ENCODE data around the gene ANKRD65. TPM values are rescaled to one million over a fixed set of nuclear protein-coding genes. Genes with fewer than 3 reads are reported as not detected.
"Not testable (repeated sequence)": the region's sequence is repeated elsewhere in the genome, so short reads cannot be mapped to it uniquely, and the experiment has no call there.

The ANKRD65 gene
- total RNA-seq = 4.1 TPM
- long read RNA-seq, partial matches to known transcripts = 12 of 15 reads
- long read RNA-seq, other reads (novel, unspliced or antisense) = 2 of 15 reads

DNA sequence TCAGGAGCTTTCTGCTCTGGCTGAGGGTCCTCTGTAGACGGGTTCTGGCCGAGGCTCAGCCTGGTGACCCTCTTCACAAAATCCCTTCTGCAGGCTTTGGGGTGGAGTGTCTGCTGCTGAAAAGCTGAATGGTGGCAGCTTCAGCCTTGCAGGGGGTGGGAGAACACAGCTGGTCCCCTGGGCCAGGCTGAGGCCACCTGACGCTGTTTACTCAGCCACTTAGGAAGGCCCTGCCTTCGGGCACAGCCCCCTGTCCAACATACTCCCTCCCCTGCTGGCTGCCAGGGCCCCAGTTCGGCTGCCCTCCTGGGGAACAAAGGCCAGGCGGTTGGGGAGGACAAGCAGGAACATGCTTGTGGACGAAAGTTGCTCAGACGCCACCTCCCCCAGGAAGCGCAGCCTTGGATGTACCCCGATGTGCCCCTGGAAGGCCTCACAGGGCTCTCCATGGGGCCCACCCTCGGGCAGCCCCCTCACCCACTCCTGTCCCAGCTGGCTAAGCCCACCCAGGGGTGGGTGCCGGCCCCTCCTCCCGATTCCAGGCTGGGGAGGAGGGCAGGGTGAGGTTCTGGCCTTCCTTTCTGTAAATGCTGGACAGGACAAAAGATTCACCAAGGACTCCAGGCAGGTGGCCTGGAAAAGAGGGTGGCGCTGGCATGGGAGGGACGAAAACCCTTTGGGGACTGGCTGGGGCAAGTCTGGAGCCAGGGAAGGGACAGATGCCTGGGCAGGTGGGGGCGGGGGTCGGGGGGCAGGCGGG is at the start of gene ANKRD65:
Gene ANKRD65 (minus strand): TSS at position 130 of the 760 bp plus-strand sequence. CDS start 271 bp downstream, outside the sequence.
- no peak for DNase-seq (ENCODE audit: low spot score)

- not testable (repeated sequence) for DNase-seq (ENCODE audit: low spot score)
Observed at GRCh38 chr1:1468196-1468985, 47.3 kb upstream of the ANKRD65 start.

DNA sequence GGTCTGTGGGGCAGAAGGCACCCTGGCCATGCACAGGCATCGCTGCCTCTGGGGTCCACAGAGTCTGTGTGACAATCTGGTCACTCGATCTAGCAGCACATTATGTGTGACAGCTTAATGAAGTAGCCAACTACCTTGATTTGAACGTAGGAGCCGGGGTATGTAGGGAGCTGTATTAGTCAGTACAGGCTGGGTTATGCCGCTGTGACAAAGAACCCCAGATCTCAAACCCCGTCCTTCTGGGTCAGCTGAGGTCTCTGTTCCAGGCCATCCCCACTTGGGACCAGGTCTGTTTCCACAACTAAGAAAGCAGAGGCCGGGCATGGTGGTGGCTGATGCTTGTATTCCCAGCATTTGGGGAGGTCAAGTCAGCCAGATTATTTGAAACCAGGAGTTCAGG is 42.2 kb upstream of the ANKRD65 start:
- no peak for DNase-seq (ENCODE audit: low spot score)

DNA sequence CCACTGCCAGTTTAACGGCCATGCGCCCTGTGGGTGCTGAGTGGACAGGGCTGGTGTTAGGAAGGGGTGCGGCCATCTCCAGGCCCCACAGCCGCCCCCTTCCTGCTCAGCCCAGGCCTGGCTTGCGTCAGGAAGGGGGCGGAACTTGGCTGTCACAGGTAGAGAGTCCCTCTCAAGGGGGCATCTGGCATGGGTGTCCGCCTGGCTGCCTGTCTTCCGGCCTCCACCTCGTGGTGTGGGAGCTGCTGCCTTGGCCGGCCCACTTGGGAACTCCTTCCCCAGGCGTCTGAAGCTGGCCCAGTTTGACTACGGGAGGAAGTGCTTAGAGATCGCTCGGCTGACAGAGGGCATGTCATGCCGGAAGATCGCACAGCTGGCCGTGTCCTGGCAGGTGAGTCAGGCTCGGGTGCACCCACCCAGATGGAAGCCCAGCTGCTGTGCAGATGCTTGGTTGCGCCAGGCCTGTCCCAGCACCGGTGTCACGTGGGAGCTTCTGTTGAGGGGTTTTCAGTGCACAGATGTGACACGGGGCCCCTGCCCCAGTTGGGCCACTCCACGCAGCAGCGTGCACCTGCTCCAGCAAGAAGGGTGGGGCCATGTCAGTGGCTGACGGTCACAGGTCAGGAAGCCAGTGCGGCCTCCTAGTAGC is 41.4 kb upstream of the ANKRD65 start:
- no peak for DNase-seq (ENCODE audit: low spot score)

GRCh38 chr1:1461721-1462317 is 40.7 kb upstream of the ANKRD65 start:
- no peak for DNase-seq (ENCODE audit: low spot score)

- no peak for DNase-seq (ENCODE audit: low spot score)
Observed at GRCh38 chr1:1460540-1461130, 39.6 kb upstream of the ANKRD65 start.

- DNase-seq (ENCODE audit: low spot score) = not testable (repeated sequence)
Observed at GRCh38 chr1:1459711-1460110, 38.6 kb upstream of the ANKRD65 start.

DNA sequence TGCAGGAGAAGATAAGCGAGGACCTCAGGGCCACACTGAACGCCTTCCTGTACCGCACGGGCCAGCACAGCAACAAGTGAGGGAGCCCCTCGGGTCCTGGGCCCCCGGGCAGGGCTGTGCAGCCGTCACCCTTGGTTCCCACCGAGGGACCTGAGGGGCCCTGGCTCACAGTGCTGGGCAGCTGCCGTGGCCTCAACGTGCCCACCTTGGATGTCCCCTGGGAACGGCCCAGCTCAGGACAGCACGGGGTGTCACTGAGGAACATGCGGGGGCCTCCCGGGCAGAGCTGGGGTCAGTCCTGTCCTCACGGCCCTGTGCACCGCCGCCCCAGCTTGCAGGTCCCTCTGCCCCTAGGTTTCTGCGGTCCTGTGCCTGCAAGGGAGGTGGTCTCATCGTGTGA is 38.1 kb upstream of the ANKRD65 start:
- DNase-seq (ENCODE audit: low spot score) = not testable (repeated sequence)

GRCh38 chr1:1456683-1457255 is 35.7 kb upstream of the ANKRD65 start:
- DNase-seq (ENCODE audit: low spot score) = not testable (repeated sequence)

DNA sequence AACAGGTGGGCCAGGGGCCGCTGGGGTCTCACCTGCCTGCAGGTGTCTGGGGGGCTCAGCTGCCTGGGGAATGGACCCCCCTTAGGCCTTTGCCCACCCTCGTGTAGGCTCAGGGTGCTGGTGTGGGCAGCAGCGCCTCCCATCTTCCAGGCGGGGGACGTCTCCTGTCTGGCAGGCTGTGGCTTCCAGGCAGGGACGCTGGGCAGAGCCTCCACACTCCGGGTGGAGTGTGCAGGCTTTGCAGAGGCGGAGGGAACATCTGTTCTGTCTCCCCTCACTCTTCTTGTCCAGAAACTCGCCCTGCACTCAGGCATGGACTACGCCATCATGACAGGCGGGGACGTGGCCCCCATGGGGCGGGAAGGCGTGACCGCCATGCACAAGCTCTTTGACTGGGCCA is 34.9 kb upstream of the ANKRD65 start:
- not testable (repeated sequence) for DNase-seq (ENCODE audit: low spot score)

- no peak for DNase-seq (ENCODE audit: low spot score)
Observed at GRCh38 chr1:1455366-1455884, 34.3 kb upstream of the ANKRD65 start.

DNA sequence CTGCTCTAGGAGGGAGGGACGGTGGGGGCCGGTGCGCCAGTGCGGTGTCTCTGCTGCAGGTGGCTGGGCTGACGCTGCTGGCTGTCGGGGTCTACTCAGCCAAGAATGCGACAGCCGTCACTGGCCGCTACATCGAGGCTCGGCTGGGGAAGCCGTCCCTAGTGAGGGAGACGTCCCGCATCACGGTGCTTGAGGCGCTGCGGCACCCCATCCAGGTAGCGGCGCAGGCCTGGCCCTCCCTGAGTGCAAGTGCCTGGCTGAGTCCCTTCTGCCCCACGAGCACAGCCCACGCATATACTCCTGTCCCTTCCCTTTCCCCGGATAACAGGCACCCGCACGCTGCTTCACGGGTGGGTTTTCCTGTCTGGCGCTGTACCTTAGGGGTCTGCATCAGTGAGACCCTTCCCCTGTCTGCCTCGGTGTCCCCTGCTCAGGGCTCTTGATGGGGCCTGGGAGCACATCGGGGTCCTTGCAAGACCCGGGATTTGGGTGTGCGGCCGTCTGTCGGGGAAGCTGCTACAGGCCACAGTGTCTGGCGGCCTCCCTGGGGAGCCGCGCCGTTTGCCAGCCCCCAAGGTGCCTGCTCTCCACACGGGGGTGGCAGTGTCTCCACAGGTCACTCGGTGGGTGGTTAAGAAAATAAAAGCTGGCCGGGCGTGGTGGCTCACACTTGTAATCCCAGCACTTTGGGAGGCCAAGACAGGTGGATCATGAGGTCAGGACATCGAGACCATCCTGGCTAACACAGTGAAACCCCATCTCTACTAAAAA is 33.4 kb upstream of the ANKRD65 start:
- not testable (repeated sequence) for DNase-seq (ENCODE audit: low spot score)

- no peak for DNase-seq (ENCODE audit: low spot score)
Observed at GRCh38 chr1:1452882-1453281, 31.8 kb upstream of the ANKRD65 start.

DNA sequence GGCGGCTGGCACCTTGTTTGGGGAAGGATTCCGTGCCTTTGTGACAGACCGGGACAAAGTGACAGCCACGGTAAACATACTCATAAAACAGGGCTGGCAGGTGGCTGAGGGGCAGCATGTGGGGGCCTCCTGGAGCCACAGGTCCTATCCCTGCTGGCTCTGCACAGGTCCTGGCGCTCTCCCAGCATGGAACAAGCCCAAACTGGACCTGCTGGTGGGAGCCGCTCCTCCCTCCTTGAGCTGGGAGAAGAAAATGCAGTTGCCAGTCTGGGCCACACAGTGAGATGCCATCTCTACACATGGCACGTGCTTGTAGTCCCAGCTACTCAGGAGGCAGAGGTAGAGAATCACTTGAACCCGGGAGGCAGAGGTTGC is 31.3 kb upstream of the ANKRD65 start:
- DNase-seq (ENCODE audit: low spot score) = not testable (repeated sequence)

GRCh38 chr1:1451696-1452364 is 30.8 kb upstream of the ANKRD65 start:
- no peak for DNase-seq (ENCODE audit: low spot score)

DNA sequence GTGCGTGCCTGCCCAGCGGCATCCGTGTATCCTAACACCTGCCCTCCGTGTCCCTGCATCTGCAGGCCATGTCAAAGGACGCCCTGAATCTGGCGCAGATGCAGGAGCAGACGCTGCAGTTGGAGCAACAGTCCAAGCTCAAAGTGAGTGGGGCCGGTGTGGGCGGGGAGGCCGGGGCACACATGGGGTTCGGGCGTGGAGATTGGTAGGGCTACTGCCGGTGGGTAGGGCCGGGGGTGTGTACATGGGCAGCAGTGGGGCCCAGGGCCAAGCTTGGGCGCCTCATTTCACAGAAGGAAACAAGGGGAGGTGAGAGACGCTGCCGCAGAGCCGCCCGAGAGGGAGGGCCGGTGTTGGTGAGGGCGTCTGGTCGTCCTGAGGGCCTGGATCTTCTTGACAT is 29.5 kb upstream of the ANKRD65 start:
- DNase-seq (ENCODE audit: low spot score) = not testable (repeated sequence)

DNA sequence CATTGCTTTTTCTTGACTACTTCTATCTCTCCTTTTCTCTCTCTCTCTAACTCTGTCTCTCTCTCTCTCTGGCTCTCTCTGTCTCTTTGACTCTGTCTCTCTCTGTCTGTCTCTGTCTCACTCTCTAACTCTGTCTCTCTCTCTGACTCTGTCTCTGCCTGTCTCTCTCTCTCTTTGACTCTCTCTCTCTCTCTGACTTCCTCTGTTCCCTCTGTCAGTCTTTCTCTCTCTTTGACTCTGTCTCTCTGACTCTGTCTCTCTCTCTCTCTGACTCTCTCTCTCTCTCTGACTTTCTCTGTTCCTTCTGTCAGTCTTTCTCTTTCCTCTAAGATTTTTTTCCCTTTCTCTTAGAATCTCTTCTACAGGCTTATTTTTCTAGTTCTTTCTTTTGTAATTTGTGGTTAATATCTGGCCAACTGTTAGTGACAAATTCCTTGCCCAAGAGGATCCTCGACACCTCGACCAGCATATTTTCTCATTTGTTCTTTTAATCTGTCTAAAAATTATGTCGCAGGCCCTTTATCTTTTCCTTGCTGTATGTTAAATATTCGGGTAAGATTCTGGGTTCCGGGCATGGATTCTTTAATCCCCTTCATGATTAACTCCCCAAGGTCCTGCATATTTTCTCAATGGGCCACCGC is 28.1 kb upstream of the ANKRD65 start, which contains the start of gene ATAD3C:
Gene ATAD3C (plus strand): TSS at position 591 of the 641 bp plus-strand sequence. CDS start 995 bp downstream, outside the sequence.
- DNase-seq (ENCODE audit: low spot score) = no peak

DNA sequence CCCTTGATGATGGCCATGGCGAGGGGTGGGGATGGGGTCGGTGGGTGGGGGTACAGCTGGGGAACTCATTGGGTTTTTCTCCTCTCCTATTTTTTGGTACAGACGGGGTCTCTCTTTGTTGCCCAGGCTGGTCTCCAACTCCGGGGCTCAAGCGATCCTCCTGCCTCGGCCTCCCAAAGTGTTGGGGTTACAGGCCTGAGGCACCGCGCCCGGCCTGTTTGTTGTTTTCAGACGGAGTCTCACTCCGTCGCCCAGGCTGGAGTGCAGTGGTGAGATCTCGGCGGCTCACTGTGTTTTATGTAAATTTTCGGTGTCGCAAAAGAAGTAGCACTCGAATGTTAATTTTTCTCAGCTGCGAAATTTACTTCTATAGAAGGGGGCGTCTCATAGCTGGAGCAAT is 25.6 kb upstream of the ANKRD65 start:
- DNase-seq (ENCODE audit: low spot score) = not testable (repeated sequence)
